Endothelial cell of umbilical vein (primary cell): ENCODE measurements around the gene PDHX.

Source experiments
- EZH2 ChIP-seq: IDR thresholded peaks from 2 replicates; pipeline ENCODE4 v1.6.1; 2012; ENCODE audit warnings: borderline replicate concordance, low read depth, mild to moderate bottlenecking, moderate library complexity, low read length, inconsistent platforms; ENCODE audit not compliant: severe bottlenecking
- MAX ChIP-seq: IDR thresholded peaks from 2 replicates; pipeline ENCODE4 v1.6.1; 2011; ENCODE audit not compliant: insufficient read depth, insufficient read length
- POLR2A ChIP-seq: IDR thresholded peaks from 2 replicates; pipeline ENCODE4 v1.6.1; 2012; ENCODE audit warnings: low read depth, mild to moderate bottlenecking, control low read depth, low read length
- TF ChIP-seq, protein P1 (sequence below), 2 donors: IDR thresholded peaks; 1 replicate in 1 of 2; 2 replicates in 1 of 2; pipeline ENCODE4 v1.5.1; 2011; ENCODE audit warnings: low read length in 2 of 2, mild to moderate bottlenecking in 2 of 2, moderate library complexity in 2 of 2, control low read depth in 1 of 2, inconsistent platforms in 1 of 2, low read depth in 1 of 2; ENCODE audit not compliant: insufficient read depth in 1 of 2; ENCODE audit errors: extremely low read depth in 1 of 2

DNA sequence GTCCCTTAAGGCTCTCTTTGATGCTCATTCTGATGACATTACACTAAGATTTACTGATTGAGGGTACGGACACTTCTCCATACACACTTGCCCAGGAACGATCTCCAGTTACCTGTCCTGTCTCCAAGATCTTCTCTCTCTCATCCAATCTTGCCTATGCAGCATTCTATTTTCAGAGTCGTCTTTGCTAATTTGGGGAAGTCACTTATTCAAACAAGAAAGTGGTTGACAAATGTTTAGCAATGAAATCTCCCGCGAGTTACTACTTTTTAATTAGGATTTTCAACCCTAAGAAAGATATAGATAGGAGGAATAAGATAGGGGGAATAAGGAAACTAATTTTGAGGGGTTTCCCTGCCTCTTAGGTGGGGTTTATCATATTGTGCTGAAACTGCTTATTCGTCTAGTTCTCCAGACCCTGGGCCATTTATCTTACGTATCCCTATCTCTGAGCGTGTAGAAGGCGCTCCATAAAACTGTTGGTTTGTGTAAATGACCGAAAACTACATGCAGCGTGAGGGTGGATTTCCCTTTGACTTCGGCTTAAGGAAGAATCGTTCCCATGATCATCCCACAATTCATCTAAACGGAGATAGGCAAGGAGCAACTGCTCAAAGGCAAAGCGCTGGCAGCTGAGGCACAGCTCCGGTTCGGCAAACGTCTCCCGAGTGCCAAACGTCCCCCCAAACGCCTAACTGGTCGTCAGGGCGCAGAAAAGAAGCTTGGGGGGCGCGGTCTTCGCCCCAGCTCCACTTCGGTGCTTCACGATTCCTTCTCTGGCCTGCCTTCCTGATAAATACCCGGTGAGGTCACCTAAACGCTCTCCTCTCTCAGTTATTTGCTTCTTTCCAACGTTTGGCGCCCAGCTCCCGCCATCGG is 1.0 kb upstream of the PDHX start:
- TF ChIP-seq EZH2 (no peak), POLR2A (peak; percentile 44), MAX (no peak)
- TF ChIP-seq, protein P1, sequence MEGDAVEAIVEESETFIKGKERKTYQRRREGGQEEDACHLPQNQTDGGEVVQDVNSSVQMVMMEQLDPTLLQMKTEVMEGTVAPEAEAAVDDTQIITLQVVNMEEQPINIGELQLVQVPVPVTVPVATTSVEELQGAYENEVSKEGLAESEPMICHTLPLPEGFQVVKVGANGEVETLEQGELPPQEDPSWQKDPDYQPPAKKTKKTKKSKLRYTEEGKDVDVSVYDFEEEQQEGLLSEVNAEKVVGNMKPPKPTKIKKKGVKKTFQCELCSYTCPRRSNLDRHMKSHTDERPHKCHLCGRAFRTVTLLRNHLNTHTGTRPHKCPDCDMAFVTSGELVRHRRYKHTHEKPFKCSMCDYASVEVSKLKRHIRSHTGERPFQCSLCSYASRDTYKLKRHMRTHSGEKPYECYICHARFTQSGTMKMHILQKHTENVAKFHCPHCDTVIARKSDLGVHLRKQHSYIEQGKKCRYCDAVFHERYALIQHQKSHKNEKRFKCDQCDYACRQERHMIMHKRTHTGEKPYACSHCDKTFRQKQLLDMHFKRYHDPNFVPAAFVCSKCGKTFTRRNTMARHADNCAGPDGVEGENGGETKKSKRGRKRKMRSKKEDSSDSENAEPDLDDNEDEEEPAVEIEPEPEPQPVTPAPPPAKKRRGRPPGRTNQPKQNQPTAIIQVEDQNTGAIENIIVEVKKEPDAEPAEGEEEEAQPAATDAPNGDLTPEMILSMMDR (IDR thresholded peaks at IDR 0.05; ENCODE audit: extremely low read depth in 1 of 2, insufficient read depth in 1 of 2, low read depth in 1 of 2, low read length in 2 of 2): no peak
